NB4 (cell line): Measurements from ENCODE around the gene ACOT6.
"Not testable (repeated sequence)": the region's sequence is repeated elsewhere in the genome, so short reads cannot be mapped to it uniquely, and the experiment has no call there.

ENCODE experiments used
- DNase-seq: peaks from one replicate; pipeline ENCODE4 v3.0.0; 2010; ENCODE audit warnings: low read depth
- H3K4me3 ChIP-seq: one replicate; pipeline ENCODE4 v1.5.1; 2011; ENCODE audit warnings: mild to moderate bottlenecking, low read depth, low read length, moderate library complexity
- MYC ChIP-seq: IDR thresholded peaks from 2 replicates; pipeline ENCODE4 v1.6.1; 2011; ENCODE audit warnings: low read depth, low read length
- POLR2A ChIP-seq: IDR thresholded peaks from 2 replicates; pipeline ENCODE4 v1.6.1; 2011; ENCODE audit warnings: mild to moderate bottlenecking; ENCODE audit not compliant: insufficient read length; ENCODE audit errors: extremely low read depth
- TF ChIP-seq, protein P1 (sequence below): IDR thresholded peaks from 2 replicates; pipeline ENCODE4 v1.6.1; 2011; ENCODE audit warnings: low read depth, low read length
- TF ChIP-seq, protein P2 (sequence below): IDR thresholded peaks from one replicate; pipeline ENCODE4 v1.5.1; 2012; ENCODE audit warnings: low read depth, low read length

Gene ACOT6, protein sequence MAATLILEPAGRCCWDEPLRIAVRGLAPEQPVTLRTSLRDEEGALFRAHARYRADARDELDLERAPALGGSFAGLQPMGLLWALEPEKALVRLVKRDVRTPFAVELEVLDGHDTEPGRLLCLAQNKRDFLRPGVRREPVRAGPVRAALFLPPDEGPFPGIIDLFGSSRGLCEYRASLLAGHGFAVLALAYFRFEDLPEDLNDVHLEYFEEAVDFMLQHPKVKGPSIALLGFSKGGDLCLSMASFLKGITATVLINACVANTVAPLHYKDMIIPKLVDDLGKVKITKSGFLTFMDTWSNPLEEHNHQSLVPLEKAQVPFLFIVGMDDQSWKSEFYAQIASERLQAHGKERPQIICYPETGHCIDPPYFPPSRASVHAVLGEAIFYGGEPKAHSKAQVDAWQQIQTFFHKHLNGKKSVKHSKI

DNA sequence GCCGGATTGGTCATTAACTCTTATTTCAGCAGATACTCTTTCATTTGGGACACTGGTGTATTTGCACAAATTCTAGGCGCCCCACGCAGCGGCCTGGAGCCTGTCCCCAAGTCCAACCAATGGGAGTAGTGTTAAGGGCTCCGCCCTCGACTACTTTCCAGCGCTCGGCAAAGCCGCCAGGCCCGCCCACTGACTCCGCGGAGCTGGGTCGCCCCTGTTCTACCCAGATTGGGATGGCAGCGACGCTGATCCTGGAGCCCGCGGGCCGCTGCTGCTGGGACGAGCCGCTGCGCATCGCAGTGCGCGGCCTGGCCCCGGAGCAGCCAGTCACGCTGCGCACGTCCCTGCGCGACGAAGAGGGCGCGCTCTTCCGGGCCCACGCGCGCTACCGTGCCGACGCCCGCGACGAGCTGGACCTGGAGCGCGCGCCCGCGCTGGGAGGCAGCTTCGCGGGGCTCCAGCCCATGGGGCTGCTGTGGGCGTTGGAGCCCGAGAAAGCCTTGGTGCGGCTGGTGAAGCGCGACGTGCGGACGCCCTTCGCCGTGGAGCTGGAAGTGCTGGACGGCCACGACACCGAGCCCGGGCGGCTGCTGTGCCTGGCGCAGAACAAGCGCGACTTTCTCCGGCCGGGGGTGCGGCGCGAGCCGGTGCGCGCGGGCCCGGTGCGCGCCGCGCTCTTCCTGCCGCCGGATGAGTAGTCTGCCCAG, at the start of gene ACOT6:
Gene ACOT6 (plus strand): TSS at position 179 of the 707 bp plus-strand sequence. CDS start 55 bp downstream, at position 234.
- DNase-seq = peak; percentile 62
- H3K4me3 ChIP-seq = peak within 1 kb of the TSS; percentile 47
- TF ChIP-seq POLR2A (no peak), MYC (no peak)
- TF ChIP-seq, protein P1, sequence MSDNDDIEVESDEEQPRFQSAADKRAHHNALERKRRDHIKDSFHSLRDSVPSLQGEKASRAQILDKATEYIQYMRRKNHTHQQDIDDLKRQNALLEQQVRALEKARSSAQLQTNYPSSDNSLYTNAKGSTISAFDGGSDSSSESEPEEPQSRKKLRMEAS = no peak
- TF ChIP-seq, protein P2, sequence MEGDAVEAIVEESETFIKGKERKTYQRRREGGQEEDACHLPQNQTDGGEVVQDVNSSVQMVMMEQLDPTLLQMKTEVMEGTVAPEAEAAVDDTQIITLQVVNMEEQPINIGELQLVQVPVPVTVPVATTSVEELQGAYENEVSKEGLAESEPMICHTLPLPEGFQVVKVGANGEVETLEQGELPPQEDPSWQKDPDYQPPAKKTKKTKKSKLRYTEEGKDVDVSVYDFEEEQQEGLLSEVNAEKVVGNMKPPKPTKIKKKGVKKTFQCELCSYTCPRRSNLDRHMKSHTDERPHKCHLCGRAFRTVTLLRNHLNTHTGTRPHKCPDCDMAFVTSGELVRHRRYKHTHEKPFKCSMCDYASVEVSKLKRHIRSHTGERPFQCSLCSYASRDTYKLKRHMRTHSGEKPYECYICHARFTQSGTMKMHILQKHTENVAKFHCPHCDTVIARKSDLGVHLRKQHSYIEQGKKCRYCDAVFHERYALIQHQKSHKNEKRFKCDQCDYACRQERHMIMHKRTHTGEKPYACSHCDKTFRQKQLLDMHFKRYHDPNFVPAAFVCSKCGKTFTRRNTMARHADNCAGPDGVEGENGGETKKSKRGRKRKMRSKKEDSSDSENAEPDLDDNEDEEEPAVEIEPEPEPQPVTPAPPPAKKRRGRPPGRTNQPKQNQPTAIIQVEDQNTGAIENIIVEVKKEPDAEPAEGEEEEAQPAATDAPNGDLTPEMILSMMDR = no peak

DNA sequence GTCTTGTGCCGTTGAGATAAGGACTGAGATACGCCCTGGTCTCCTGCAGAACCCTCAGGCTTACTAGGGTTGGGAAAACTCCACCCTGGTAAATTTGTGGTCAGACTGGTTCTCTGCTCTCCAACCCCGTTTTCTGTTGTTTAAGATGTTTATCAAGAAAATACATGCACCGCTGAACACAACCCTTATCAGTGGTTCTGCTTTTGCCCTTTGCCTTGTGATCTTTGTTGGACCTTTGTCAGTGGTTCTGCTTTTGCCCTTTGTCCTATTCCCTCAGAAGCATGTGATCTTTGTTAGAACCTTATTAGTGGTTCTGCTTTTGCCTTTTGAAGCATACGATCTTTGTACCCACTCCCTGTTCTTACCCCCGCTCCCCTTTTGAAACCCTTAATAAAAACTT, 49.6 kb upstream of the ACOT6 start:
- not testable (repeated sequence) for H3K4me3 ChIP-seq, DNase-seq

DNA sequence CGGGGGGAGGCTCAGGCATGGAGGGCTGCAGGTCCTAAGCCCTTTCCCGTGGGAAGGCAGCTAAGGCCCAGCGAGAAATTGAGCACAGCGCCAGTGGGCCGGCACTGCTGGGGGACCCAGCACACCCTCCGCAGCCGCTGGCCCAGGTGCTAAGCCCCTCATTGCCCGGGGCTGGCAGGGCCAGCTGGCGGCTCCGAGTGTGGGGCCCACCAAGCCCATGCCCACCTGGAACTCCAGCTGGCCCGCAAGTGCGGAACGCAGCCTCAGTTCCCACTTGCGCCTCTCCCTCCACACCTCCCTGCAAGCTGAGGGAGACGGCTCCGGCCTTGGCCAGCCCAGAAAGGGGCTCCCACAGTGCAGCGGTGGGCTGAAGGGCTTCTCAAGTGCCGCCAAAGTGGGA, 45.9 kb upstream of the ACOT6 start:
- not testable (repeated sequence) for DNase-seq, H3K4me3 ChIP-seq

DNA sequence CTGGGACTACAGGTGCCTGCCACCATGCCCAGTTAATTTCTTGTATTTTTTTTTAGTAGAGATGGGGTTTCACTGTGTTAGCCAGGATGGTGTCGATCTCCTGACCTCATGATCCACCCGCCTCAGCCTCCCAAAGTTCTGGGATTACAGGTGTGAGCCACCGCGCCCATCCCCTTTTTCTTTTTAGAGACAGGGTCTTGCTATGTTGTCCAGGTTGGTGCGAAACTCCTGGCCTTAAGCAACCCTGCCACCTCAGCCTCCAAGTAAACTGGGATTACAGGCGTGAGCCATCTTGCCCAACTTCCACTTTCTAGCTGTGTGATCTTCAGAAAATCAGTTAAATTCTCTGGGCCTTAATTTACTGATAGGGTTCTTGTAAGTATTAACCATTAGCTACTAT, 45.4 kb upstream of the ACOT6 start:
- not testable (repeated sequence) for H3K4me3 ChIP-seq

DNA sequence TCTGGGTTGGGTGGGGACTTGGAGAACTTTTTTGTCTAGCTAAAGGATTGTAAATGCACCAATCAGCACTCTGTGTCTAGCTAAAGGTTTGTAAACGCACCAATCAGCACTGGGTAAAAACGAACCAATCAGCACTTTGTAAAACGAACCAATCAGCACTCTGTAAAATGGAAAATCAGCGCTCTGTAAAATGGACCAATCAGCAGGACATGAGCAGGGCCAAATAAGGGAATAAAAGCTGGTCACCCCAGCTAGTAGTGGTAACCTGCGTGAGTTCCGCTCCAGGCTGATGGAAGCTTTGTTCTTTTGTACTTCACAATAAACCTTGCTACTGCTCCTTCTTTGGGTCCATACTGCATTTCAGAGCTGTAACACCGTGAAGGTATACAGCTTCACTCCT, 45.0 kb upstream of the ACOT6 start:
- no peak for TF ChIP-seq POLR2A
- TF ChIP-seq, protein P2 = no peak
- TF ChIP-seq, protein P1 = no peak
- TF ChIP-seq MYC = no peak
- H3K4me3 ChIP-seq = no peak overlapping the region
- no peak for DNase-seq

More for the DNA sequence above, 45.4 kb upstream of the ACOT6 start:
- DNase-seq = not testable (repeated sequence)

DNA sequence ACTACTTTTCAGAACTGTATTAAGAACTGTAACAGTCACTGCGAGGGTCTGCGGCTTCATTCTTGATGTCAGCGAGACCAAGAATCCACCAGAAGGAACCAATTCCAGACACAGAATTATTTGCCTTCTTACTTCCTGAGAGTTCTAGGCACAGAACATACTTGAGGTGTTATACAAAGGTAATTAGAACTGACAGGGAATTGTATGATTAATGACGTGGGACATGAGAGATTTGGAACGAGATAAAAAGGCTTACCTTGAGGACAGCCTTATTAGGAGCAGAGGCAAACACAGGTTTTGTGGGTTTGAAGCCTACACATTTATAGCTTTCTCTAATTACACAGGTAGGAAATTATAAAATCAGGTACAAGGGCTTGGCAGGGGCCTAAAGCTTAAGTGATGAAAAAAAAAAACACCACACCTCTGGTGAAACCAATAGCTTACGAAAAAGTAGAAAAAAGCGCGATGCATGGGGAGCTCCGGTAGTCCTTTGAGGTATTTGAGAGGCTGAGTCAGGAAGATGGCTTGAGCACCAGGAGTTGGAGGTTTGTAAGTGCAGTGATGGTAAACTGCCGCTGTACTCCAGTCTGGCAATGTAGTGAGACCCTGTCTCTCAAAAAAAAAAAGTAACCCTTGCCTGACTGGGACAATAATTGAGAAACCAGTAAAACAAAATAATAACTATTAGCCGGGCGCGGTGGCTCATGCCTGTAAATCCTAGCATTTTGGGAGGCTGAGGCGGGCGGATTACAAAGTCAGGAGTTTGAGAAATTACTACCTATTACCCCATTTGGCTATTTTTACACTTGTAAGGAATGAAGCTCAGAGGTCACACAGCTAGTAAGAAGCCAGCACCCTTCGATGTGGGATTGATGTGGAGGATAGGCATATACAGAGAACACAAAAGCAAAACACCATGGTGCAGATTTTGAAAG, 44.1 kb upstream of the ACOT6 start:
- DNase-seq = no peak
- TF ChIP-seq, protein P2 = no peak
- TF ChIP-seq, protein P1 = no peak
- TF ChIP-seq MYC (no peak), POLR2A (no peak)
- peak overlapping the region; percentile 69 for H3K4me3 ChIP-seq

DNA sequence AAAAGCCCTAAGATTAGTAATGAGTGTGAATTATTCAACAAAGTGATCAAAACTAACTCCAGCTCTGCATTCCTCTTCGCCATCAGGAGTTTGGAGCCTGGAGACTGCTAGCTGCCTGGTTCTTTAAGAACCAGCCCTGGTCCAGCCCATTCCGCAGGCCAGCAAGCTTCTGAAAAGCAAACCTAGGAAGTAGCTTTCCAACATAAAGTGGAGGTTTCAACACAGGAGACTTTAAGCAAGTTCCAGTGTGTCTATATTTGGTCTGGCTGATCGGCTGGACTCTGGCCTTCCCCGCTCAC, 43.5 kb upstream of the ACOT6 start:
- DNase-seq = not testable (repeated sequence)
- peak overlapping the region; percentile 69 for H3K4me3 ChIP-seq
